ENCODE data around the gene SNX15.

- TF ChIP-seq YY1 (IDR thresholded peaks at IDR 0.05; ENCODE audit: low read depth) (no peak), TAF1 (IDR thresholded peaks at IDR 0.05; ENCODE audit: low read depth) (no peak), REST (IDR thresholded peaks at IDR 0.05; ENCODE audit: low read depth) (no peak), FOXM1 (IDR thresholded peaks at IDR 0.05; ENCODE audit: borderline replicate concordance, low read depth) (no peak), ZBTB7A (IDR thresholded peaks at IDR 0.05; ENCODE audit: low read depth) (no peak), MAX (IDR thresholded peaks at IDR 0.05) (no peak), EGR1 (IDR thresholded peaks at IDR 0.05) (no peak), CEBPB (IDR thresholded peaks at IDR 0.05) (no peak), EP300 (IDR thresholded peaks at IDR 0.05; ENCODE audit: borderline replicate concordance) (no peak), NFIC (IDR thresholded peaks at IDR 0.05) (no peak)
- TF ChIP-seq, protein P1, sequence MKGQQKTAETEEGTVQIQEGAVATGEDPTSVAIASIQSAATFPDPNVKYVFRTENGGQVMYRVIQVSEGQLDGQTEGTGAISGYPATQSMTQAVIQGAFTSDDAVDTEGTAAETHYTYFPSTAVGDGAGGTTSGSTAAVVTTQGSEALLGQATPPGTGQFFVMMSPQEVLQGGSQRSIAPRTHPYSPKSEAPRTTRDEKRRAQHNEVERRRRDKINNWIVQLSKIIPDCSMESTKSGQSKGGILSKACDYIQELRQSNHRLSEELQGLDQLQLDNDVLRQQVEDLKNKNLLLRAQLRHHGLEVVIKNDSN (IDR thresholded peaks at IDR 0.05): no peak
Observed at GRCh38 chr11:65058419-65059054, 31.3 kb downstream of the SNX15 start, which contains the start of gene NAALADL1.
